GM19025 (cell line): ENCODE data around the gene NRXN3.
"Not testable (repeated sequence)": the region's sequence is repeated elsewhere in the genome, so short reads cannot be mapped to it uniquely, and the experiment has no call there.

Source experiments
- ATAC-seq: cut with Tn5 transposase; IDR thresholded peaks from one replicate; pipeline ENCODE4 v1.9.1; 2021; ENCODE audit warnings: mild to moderate bottlenecking, low read depth, moderate library complexity; ENCODE audit not compliant: unreplicated experiment

The NRXN3 gene

DNA sequence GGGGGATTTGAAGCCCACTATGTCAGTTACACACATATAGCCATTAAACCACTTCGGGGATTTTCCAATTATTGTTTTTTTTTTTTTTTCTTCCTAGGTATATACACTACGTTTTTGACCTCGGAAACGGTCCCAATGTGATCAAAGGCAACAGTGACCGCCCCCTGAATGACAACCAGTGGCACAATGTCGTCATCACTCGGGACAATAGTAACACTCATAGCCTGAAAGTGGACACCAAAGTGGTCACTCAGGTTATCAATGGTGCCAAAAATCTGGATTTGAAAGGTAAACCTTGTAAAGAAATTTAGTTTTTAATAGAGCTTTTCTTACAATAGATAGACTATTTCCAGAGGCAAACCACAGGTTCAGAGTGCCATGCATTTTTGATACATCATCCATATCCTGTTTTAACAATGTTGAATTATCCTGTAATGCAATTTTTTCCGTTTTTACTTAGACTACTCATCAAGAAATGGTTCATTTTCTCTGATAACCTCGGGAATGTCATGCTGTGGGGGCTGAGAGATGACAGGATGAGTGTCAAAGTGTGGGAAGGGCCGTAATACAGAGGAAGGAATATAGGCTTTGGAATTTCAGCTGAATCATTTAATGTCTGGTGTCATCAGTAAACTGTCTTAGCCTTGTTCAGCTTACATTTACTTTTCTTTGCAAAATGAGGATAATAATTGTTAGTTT lies 797.1 kb downstream of the NRXN3 start:
- ATAC-seq: no peak

DNA sequence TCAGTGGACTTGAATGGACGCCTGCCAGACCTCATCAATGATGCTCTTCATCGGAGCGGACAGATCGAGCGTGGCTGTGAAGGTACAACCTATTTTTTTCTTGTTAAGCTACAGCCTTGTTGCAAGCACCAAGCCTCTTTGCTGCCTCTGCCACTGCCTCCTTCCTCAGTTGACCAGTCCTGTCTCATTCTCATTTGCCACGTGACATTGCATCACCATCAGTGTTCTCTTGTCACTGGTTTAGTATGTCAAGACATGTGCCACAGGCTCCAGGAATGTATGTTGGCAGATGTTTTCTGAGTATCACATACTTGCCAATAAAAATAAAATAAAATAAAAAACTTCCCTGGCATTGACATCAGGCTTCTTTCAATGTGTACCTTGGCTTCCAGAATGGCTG lies 798.1 kb downstream of the NRXN3 start:
- ATAC-seq: no peak

DNA sequence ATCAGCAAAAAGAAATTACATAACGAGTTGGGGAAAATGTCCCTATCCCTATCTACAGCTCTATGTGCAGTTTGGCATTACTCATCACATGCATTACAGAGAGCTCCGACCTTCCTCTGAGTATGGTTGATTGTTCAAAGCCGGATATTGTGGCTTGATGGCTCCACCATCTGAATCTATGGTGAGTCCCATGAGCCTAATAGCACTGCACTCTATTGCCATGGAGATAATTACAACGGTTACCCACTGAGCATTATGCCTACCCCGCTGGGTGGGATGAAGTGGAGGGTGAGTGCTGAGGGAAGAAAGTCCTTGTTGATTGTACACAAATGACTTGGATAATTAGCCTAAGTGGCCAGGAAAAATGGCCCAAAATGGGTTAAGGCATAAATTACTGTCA lies 800.5 kb downstream of the NRXN3 start:
- no peak for ATAC-seq

DNA sequence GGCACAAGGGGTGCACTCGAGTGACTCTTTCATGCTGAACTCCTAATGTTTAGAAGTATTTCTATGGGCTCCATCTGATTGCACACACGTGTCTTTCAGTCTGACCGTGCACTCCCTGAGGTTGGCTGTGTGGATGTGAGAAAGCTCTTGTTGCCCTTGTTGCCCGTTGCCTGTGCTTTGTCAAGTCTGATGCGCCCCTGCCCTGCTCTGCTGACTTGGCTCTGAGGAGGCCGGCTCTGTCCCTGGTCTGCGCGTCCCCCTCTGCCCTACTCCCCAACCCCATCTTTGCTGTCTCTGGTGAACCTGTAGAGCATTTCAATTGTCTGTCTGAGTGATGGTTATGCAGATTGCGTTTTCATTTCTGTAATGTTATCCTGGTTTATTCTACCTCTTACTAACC lies 802.3 kb downstream of the NRXN3 start:
- ATAC-seq: no peak

DNA sequence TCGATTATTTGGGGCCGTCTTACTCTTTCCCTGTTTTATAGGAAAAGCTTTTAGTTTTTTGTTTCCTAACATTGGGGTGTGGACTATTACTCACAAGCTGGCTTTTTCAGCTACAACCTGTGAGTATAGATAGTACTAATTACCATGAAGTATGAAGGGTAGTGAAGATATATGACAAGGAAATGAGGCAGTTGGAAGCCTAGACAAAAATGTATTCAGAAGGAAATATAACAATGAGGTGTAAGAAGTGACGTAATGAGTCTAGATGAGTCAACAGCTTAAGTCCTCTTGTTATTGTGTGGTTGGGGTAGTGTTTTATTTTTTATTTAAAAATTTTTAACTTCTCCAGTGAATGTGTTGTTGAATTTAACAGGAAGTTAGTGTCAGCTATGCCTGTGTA lies 804.5 kb downstream of the NRXN3 start:
- ATAC-seq: no peak

DNA sequence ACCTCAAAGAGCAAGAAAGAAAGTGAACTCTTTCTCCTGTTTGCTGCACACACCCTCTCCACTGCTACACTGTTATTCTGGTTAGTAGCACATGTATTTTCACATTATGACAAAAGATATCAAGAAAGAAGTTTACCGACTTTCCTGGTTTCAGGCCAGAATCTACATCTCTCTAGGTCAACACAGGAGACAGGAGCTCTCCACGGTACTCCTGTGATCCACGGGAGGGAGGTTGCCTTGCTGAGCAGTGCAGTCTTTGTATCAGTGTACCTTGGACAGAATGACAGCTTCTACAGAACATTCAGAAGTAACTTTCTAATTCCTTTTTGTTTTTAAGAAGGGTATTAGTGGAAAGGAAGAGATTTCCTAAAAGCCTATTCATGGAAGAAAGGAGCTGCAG lies 805.6 kb downstream of the NRXN3 start:
- ATAC-seq: no peak

DNA sequence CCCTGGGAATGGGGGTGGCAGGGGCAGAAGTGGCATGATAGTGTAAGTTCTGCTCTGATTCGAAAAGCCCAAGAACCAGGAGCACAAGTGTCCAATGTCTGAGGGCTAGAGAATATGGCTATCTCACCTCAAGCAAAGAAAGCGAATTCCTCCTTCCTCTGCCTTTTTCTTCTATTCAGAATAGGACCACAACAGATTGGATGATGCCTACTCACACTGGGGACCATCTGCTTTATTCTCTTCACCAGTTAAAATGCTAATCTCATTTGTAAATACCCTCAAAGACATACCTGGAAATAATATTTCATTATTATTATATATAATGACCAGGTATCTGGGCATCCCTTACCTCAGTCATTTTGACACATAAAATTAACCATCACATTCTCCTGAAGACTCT lies 808.7 kb downstream of the NRXN3 start:
- no peak for ATAC-seq

DNA sequence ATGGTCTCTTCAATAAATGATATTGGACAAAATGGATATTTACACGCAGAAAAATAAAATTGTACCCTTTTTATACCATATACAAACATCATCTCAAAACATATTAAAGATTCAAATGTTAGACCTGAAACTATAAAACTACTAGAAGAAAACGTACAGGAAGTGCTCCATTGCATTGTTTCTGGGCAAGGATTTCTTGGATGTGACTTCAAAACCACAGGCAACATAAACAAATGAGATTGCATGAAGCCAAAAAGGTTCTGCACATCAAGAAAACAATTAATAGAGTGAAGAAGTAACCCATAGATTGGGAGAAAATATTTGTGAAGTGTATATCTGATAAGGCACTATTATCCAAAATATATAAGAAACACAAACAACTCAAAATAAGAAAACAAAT lies 812.4 kb downstream of the NRXN3 start:
- no peak for ATAC-seq

DNA sequence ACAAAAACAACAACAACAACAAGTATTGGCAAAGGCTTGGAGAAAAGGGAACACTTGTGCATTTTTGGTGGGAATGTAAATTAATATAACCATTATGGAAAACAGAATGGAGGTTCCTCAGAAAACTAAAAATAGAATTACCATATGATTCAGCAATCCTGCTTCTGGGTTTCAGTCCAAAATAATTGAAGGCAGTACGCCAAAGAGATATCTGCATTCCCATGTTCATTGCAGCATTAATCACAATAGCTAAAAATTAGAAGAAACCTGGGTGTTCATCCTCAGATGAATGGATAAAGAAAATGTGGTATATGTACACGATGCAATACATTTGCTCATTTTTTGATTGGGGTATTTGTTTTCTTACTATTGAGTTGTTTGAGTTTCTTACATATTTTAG lies 813.0 kb downstream of the NRXN3 start:
- ATAC-seq: no peak

DNA sequence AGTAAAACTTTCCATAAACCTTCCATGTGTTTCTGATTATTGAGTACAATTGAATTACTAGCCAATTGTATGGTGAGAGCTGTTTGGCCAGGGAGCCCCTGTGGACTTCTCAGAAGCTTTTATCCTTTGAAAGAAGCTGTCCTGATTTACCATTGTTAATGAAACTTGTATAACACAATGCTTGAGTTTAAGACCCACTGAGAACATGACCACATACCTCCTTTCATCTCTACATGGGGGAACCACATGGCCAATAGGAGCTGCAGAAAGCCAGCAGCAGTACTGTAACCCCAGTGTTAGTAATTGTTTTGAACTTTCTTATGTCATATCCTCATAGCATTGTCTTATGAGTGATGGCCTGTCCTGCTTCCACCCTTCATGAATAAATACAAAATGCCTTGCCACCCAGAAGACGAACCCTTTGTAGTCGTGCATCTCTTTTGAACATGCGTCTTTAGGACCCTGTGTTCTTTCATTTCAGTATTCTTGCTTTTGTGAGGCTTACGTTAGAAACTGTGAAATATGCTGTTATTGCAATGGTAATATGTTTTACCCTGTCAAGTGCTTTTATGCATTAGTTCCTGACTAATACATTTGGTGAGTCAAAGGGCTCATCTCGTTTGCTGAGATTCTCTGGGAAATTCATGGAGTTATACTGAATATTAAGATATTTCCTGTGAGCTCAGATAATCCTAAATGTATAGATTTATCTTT lies 815.7 kb downstream of the NRXN3 start:
- ATAC-seq: no peak

DNA sequence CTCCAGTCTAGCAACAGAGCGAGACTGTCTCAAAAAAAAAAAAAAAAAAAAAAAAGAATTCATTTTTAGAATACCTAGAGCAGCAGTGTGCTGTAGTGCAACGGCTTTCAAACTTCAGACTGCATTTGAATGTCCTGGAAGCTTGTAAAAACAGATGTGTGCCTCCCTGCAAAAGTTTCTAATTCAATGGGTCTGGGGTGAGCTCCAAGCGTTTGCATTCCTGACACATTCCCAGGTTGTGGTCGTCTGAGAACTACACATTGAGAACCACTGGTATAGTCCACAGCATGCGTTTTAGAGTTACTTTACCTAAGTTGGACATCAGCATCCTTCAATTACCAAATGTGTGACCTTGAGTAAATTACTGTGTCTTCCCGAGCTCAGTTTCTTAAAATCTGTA lies 816.8 kb downstream of the NRXN3 start:
- ATAC-seq: no peak

DNA sequence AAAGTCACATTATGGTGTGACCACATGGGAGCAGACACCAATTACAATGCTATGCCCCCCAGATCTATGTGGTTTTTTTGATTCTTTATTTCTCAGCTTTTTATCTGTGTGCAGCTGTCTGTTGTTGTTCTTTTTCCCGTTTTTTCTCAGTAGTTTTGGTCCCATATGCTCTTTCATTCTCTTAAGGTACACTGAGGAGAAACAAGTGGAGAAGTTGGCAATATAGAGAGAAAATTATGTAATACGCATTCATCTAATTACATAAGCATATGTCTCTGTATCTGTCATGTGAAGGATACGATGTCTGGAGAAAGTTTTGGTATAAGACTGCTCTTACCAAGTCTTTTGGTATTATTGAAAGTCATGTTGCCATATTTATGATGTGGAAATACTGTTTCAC lies 819.0 kb downstream of the NRXN3 start:
- ATAC-seq: no peak

DNA sequence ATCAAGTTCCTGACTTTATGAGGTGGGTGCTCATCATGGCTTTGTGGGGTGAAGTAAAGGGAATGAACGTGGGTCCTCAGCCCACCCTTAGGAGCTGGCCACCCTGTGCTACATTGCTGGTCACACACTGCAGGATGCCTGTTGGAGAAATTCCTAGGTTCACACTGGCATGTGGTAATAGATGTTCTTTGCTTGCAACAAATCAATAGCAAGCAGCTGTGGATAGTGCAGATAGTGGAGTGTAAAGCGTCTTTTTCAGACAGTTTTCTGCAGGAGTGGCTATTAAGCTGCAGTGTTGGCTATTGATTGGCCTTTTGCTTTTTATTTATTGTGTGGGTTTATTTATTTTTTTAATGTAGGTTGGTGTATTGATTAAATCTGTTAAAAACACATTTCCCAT lies 822.7 kb downstream of the NRXN3 start:
- ATAC-seq: no peak

DNA sequence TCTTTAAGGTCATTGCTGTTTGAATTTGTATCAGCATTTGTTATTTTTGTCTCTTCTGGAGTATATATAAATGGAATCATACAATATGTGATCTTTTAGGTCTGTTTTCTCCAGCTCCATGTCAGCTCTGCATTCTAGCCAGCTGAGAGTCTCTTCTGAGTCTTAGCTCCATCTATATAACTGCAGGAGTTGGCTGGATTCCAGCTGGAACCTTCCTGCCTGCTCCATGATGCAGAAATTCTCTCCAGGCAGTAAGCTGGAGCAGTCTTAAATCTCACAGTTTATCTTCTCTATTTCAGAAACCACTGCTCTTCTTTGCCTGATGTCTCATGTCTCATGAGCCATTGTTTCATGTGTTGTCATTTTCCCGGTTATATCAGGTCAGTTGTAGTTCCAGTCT lies 827.6 kb downstream of the NRXN3 start:
- no peak for ATAC-seq

DNA sequence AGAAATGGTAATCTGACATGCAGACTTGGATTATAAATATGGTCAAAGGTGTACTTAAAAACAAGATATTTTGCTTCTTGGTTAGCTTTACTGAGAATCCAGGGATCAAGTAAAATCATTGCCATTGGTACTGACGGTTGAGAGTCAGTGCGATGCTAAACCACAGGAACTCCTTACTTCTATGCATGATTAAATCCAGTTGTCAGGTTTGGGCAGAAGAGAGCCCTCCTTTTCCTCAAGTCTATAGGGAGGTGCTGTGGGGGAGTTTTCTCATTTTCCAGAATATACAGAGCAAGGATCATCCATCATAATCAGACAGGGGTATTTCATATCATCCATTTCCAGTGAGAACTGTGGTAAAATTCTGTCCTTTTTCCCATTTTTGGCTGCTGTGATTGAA lies 839.1 kb downstream of the NRXN3 start:
- ATAC-seq: no peak

DNA sequence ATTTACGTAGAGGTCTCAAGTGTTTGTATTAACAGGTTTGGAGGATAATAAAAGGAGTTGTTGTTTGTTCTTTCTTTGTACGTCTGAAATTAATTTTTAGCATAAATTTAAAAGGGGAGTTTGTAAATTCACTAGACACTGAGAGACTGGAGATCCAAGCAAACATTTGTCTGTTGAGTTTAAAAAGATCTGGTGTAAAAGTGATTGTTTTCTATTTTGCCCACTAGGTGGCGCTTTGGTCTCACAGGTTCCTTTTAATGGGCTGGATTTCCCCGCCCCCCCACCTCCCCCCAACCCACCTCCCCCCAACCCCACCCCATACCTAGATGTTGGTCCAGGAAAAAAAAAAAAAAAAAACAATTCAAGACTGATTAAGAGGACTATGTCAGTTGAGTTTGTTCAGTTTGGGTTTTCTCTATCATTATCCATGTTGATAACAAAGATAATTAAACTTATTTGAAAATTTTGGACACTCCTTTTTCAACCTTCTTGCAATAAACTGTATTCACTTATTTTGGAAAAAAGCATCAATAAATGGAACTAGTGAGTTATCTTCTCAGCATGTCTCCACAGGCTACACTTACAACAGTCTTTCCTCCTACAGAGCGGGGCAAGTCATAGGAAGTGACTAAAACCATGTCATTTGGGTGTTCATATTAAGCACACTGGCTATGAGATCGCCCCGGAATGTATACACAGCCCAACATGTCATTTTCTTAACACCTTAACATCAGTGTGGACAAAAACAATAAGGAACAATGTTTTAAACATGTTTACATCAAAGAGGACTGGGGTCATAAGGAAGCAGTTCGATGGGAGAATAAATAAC lies 841.1 kb downstream of the NRXN3 start:
- no peak for ATAC-seq

DNA sequence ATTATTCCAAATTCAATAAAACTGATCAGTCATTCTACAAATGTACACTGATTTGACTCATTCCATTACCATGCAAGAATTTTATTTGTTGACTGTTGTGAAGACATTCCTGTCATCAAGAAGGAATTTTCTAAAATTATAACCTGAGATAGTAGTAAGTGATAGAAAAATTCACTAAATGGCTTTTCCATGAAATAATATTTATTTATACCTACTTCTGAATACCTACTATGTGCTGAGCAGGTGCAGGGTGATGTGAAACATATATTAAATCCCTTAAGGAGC lies 841.7 kb downstream of the NRXN3 start:
- no peak for ATAC-seq

DNA sequence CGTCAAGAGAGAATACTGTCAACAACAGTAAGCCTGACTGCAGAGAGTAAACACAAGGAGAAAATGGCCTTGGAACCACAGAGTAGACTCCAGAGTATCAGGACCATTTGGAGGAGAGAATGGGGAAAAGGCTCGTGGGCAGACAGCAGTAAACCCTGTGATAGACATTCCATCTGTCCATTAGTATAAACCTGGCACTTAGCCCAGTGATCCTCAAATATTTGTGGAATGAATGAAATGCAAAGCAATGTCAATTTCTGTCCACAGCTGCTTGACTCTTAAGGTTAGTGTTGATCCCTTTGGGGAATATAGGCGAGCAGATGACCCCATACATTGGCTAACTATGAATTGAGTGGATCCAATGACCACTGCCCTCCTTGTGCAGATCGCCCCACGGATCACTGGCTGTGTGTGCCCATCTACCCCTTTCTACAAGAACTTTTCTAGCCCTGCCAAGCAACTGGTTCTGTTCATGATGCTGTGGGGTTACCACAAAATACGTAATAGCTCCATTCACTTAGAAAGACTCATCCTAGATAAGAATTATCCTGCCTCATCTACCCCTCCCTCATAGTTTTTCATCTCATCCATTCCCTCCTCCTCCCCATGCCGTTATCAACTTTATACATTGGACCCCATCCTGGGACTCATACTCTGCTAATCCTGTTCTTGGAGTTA lies 846.8 kb downstream of the NRXN3 start:
- no peak for ATAC-seq

DNA sequence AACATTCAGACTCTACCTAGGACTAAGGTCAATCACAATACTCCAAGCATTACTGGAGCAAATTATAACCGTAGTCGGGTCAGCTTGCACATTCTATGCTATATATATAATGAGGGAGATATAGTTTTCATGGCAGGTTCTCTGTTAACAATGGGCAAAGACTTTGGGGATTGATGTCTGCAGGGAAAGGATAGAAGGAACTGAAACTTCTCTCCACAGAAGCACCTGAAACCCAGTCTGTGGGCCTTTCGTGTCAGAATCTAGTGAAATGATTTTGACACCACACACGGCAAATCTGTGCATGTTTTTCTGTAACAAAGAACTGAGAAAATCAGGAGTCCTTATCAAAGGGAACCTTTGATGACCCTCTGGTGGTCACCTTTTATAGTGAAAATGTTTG lies 847.4 kb downstream of the NRXN3 start:
- ATAC-seq: no peak

DNA sequence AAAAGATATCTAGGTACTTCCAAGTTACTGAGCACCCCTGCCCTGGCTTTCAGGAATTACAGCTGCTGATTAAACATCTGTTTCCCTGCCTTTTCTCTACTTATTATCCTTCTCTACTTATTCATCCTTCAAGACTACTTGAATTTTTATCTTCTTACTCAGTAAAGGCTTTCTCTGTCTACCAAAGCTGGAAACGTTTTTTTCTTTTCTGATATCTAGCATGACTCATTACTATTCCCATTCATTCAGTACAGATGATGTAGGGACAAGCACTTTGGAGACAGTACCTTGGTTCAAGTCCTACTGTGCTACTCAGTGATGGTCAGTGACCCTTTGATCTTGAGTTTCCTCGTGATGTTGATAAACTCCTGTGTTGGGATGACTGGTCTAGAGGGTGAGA lies 848.7 kb downstream of the NRXN3 start:
- no peak for ATAC-seq

DNA sequence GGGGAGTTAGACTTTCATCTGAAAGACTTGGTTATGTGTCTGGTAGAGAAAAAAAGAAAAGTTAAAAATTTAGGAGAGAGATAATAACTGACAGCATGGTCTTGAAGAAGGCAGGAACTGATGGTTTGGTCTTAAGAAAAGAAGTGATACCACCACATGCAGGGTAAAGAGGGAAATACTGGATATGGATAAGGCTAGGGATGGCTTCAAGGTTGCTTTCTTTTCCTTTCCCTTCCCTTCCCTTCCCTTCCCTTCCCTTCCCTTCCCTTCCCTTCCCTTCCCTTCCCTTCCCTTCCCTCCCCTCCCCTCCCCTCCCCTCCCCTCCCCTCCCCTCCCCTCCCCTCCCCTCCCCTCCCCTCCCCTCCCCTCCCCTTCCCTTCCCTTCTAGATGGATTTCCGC lies 849.7 kb downstream of the NRXN3 start:
- not testable (repeated sequence) for ATAC-seq
